Lung (tissue), 12 donors: Measurements from ENCODE around the gene GPC6. TPM values are rescaled to one million over a fixed set of nuclear protein-coding genes. Genes with fewer than 3 reads are reported as not detected.
A peak's percentile ranks its signal among the peaks of the same experiment; 100 is the strongest.

ENCODE experiments used
- ATAC-seq: fragments of 200-7000 bp; cut with Tn5 transposase; one replicate; pipeline ENCODE4 v1.9.1; 2020; ENCODE audit warnings: moderate number of reproducible peaks; ENCODE audit not compliant: insufficient read depth, low FRiP score
- DNase-seq, 3 donors: peaks; one replicate each; pipeline ENCODE4 v3.0.0-alpha.2; 2013 to 2017
- H3K27ac ChIP-seq, 2 donors: one replicate each; pipeline ENCODE4 v1.5.1; 2013; ENCODE audit warnings: mild to moderate bottlenecking in 2 of 2, moderate library complexity in 2 of 2, control low read depth in 1 of 2, inconsistent platforms in 1 of 2, low read depth in 1 of 2, low read length in 1 of 2
- H3K27me3 ChIP-seq, 3 donors: one replicate each; pipeline ENCODE4 v1.5.1; 2013; ENCODE audit warnings: low read length in 2 of 3; ENCODE audit not compliant: control insufficient read depth in 3 of 3, insufficient read depth in 3 of 3
- H3K36me3 ChIP-seq, 4 donors: one replicate each; pipeline ENCODE4 v1.5.1; 2013; ENCODE audit warnings: low read length in 4 of 4, mild to moderate bottlenecking in 1 of 4, moderate library complexity in 1 of 4; ENCODE audit not compliant: control insufficient read depth in 4 of 4, insufficient read depth in 4 of 4
- H3K4me1 ChIP-seq, 5 donors: one replicate each; pipeline ENCODE4 v1.5.1; 2013; ENCODE audit warnings: low read length in 5 of 5, mild to moderate bottlenecking in 2 of 5, moderate library complexity in 1 of 5; ENCODE audit not compliant: control insufficient read depth in 5 of 5, insufficient read depth in 5 of 5
- H3K4me3 ChIP-seq: one replicate; pipeline ENCODE4 v1.5.1; 2013; ENCODE audit warnings: mild to moderate bottlenecking, control low read depth, moderate library complexity
- H3K9ac ChIP-seq, 2 donors: one replicate each; pipeline ENCODE4 v1.5.1; 2013; ENCODE audit warnings: low read length in 2 of 2, control low read depth in 1 of 2; ENCODE audit not compliant: insufficient read depth in 1 of 2
- H3K9me3 ChIP-seq, 4 donors: one replicate each; pipeline ENCODE4 v1.5.1; 2013; ENCODE audit warnings: low read length in 3 of 4, mild to moderate bottlenecking in 1 of 4, moderate library complexity in 1 of 4; ENCODE audit not compliant: control insufficient read depth in 4 of 4, insufficient read depth in 3 of 4
- WGBS, 2 donors: extraction: QIAGEN DNeasy Blood & Tissue Kit; methylation state at CpG; one replicate each; pipeline ENCODE4 v1.1.7; 2013; 5-methylcytosine and 5-hydroxymethylcytosine counted together
- polyA plus RNA-seq, 2 donors: library from polyadenylated mRNA; stranded (reverse); fragments of 200-250 nt; gene quantifications; one replicate each; pipeline ENCODE4 v1.2.1, GENCODE V29; 2013
- total RNA-seq, 2 donors: library from RNA; depleted of rRNA in 1 of 2; stranded (reverse); fragments of >200 nt in 1 of 2; gene quantifications; one replicate each; pipeline ENCODE4 v1.2.1, GENCODE V29; 2014 to 2021
- TF ChIP-seq, protein P1 (sequence below): IDR thresholded peaks from 2 replicates; pipeline ENCODE4 v1.5.1; 2012; ENCODE audit warnings: mild to moderate bottlenecking; ENCODE audit errors: control extremely low read depth, extremely low read depth
- donor health status: control.
- donor health status: control.
- donor health status: Bipolar disorder and iron deficiency.
- donor health status: healthy.
- donor health status: DM: yes; HTN: yes; CAD: no.

Gene GPC6
- total and polyA plus RNA-seq, 4 donors, result 0.45 to 31.4 (median 4.8) TPM

DNA sequence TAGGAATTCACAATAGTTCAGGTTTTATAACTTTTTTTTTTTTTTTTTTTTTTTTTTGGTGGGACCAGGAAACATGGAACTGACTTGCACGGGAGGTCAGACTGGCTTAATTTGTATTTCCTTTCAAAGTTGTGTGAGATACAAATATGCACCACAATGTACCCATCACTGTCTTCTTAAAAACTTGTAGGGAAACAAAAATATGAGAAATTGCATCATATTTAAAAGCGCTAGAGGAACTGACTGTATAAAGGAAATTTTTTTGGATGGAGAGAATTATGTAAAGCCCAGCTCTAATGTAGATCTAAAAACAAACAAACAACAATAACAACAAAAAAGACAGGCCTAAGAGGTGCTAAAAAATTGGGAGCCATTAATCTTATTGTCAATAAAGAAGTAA, 1006.3 kb downstream of the GPC6 start:
- no peak overlapping the region for H3K4me3 ChIP-seq
- 77 to 83% methylated on average over 2 of the region's 2 CpGs for WGBS, 2 donors
- DNase-seq, result no peak
- H3K9me3 ChIP-seq, result peaks cover 0 to 2% (median 0%) of the 10 kb centered on the region in 4 donors
- TF ChIP-seq, protein P1, sequence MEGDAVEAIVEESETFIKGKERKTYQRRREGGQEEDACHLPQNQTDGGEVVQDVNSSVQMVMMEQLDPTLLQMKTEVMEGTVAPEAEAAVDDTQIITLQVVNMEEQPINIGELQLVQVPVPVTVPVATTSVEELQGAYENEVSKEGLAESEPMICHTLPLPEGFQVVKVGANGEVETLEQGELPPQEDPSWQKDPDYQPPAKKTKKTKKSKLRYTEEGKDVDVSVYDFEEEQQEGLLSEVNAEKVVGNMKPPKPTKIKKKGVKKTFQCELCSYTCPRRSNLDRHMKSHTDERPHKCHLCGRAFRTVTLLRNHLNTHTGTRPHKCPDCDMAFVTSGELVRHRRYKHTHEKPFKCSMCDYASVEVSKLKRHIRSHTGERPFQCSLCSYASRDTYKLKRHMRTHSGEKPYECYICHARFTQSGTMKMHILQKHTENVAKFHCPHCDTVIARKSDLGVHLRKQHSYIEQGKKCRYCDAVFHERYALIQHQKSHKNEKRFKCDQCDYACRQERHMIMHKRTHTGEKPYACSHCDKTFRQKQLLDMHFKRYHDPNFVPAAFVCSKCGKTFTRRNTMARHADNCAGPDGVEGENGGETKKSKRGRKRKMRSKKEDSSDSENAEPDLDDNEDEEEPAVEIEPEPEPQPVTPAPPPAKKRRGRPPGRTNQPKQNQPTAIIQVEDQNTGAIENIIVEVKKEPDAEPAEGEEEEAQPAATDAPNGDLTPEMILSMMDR, result no peak
- H3K27ac ChIP-seq, result no peak overlapping the region
- H3K36me3 ChIP-seq, result no peaks in the 10 kb centered on the region
- no peaks in the 10 kb centered on the region for H3K4me1 ChIP-seq
- no peak for ATAC-seq
- H3K27me3 ChIP-seq, result peaks cover 0 to 13% (median 0%) of the 10 kb centered on the region in 3 donors
- H3K9ac ChIP-seq, result no peak overlapping the region

DNA sequence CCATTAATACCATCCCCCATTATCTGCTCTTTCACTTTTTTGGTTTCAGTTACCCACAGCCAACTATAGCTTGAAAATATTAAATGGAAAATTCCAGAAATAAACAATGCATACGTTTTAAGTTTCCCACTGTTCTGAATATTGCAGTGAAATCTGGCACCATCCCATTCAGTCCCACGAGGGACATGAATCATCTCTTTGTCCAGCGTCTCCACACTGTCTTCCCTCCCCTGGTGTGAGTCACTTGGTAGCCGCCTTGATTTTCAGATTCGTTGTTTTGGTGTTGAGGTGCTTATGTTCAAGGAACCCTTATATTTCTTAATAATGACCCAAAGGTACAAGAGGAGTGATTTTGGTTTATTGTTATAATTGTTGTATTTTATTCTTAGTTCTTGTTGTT, 1006.8 kb downstream of the GPC6 start:
- DNase-seq (peak in 1 of 3 donors; percentile 35), ATAC-seq (no peak)
- Histone ChIP-seq H3K27me3 (peaks cover 0 to 11% (median 0%) of the 10 kb centered on the region in 3 donors), H3K9ac (no peak overlapping the region), H3K27ac (no peak overlapping the region), H3K36me3 (no peaks in the 10 kb centered on the region), H3K4me3 (no peak overlapping the region), H3K9me3 (peaks cover 0 to 2% (median 0%) of the 10 kb centered on the region in 4 donors), H3K4me1 (no peaks in the 10 kb centered on the region)
- TF ChIP-seq, protein P1, result no peak
- WGBS, 2 donors, result 60 to 83% methylated on average over 5 of the region's 5 CpGs

DNA sequence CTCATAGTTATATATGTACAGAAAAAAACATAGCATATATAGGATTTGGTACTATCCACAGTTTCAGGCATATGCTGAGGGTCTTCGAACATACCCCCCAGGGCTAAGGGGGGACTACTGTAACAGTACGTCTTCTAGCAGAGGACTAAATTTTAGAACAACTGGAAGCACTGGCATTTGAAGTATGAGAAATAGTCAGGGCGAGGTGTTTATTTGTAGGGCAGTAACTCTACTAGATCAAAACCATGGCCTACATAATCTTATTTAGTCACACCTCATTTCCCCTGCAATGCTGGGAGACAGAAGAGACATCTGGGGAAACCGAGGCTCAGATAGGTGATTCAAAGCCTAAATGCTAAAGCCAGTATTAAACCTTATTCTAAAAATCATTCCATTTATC, 1007.2 kb downstream of the GPC6 start:
- Histone ChIP-seq H3K27ac (no peak overlapping the region), H3K4me3 (no peak overlapping the region), H3K36me3 (no peaks in the 10 kb centered on the region), H3K27me3 (peaks cover 0 to 11% (median 0%) of the 10 kb centered on the region in 3 donors), H3K4me1 (no peaks in the 10 kb centered on the region), H3K9me3 (peaks cover 0 to 2% (median 0%) of the 10 kb centered on the region in 4 donors), H3K9ac (no peak overlapping the region)
- DNase-seq (no peak), ATAC-seq (no peak)
- 90 to 93% methylated on average over 4 of the region's 4 CpGs for WGBS, 2 donors
- TF ChIP-seq, protein P1, result no peak

DNA sequence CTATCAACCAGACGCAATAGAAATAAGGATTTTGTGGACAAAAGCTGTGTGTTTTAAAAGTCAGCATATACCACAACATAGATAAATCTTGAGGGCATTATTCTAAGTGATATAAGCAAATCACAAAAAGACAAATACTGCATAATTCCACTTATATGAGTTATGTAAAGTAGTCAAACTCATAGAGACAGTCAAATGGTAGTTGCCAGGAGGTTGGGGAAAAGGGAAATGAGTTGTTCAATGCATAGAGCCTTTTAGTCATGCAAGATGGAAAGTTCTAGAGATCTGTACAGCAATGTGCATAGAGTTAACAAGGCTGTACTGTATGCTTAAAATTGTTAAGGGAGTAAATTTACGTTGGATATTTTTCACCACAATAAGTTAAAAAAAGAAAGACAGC, 1008.1 kb downstream of the GPC6 start:
- peaks cover 0 to 2% (median 0%) of the 10 kb centered on the region in 4 donors for H3K9me3 ChIP-seq
- no peak overlapping the region for H3K27ac ChIP-seq
- H3K4me1 ChIP-seq, result no peaks in the 10 kb centered on the region
- TF ChIP-seq, protein P1, result no peak
- H3K27me3 ChIP-seq, result peaks cover 0 to 11% (median 0%) of the 10 kb centered on the region in 3 donors
- no peak for DNase-seq
- H3K9ac ChIP-seq, result no peak overlapping the region
- ATAC-seq, result no peak
- WGBS, 2 donors, result 78 to 92% methylated on average over 2 of the region's 2 CpGs
- H3K4me3 ChIP-seq, result no peak overlapping the region
- H3K36me3 ChIP-seq, result no peaks in the 10 kb centered on the region
